GM08714 (cell line): ENCODE measurements around the gene SECISBP2.
"Not testable (repeated sequence)": the region's sequence is repeated elsewhere in the genome, so short reads cannot be mapped to it uniquely, and the experiment has no call there.

Experiments
- H3K4me3 ChIP-seq: fragments of 200-500 bp; sonication (Bioruptor generic); 2 replicates; pipeline ENCODE4 v1.5.1; 2014; ENCODE audit warnings: mild to moderate bottlenecking, low read length, inconsistent platforms
- ZNF274 ChIP-seq: IDR thresholded peaks from 2 replicates; pipeline ENCODE4 v1.6.1; 2012; ENCODE audit warnings: mild to moderate bottlenecking, low read depth, low read length

SECISBP2 gene

GRCh38 chr9:89293014-89293413 lies 25.3 kb upstream of the SECISBP2 start:
- no peak for TF ChIP-seq ZNF274
- no peak overlapping the region for H3K4me3 ChIP-seq

GRCh38 chr9:89295400-89295799 lies 22.9 kb upstream of the SECISBP2 start:
- no peak for TF ChIP-seq ZNF274
- H3K4me3 ChIP-seq = no peak overlapping the region

- not testable (repeated sequence) for H3K4me3 ChIP-seq
Observed at GRCh38 chr9:89301996-89302395, 16.3 kb upstream of the SECISBP2 start.

GRCh38 chr9:89304020-89304833 lies 14.1 kb upstream of the SECISBP2 start:
- no peak overlapping the region for H3K4me3 ChIP-seq
- TF ChIP-seq ZNF274 = no peak

- no peak overlapping the region for H3K4me3 ChIP-seq
- no peak for TF ChIP-seq ZNF274
Observed at GRCh38 chr9:89304834-89305188, 13.5 kb upstream of the SECISBP2 start.

GRCh38 chr9:89305868-89306267 lies 12.4 kb upstream of the SECISBP2 start:
- TF ChIP-seq ZNF274 = no peak
- H3K4me3 ChIP-seq = no peak overlapping the region

- TF ChIP-seq ZNF274 = no peak
- no peak overlapping the region; the same call in 1 of the 2 replicates for H3K4me3 ChIP-seq
Observed at GRCh38 chr9:89309166-89309565, 9.1 kb upstream of the SECISBP2 start.

- no peak for TF ChIP-seq ZNF274
- H3K4me3 ChIP-seq = peak overlapping the region; percentile 97
Observed at GRCh38 chr9:89309608-89310474, 8.5 kb upstream of the SECISBP2 start.

- peak within 1 kb of the TSS; percentile 97 for H3K4me3 ChIP-seq
- no peak for TF ChIP-seq ZNF274
Observed at GRCh38 chr9:89310475-89311345, 7.6 kb upstream of the SECISBP2 start, which contains the start of gene CKS2. CKS2 (plus strand) TSS chr9:89311195; CDS start chr9:89311293, 98 bp downstream.

GRCh38 chr9:89311346-89312221 lies 6.7 kb upstream of the SECISBP2 start:
- TF ChIP-seq ZNF274 = no peak
- peak overlapping the region; percentile 97 for H3K4me3 ChIP-seq

- TF ChIP-seq ZNF274 = no peak
- peak overlapping the region; percentile 97 for H3K4me3 ChIP-seq
Observed at GRCh38 chr9:89312222-89312571, 6.1 kb upstream of the SECISBP2 start.

- no peak for TF ChIP-seq ZNF274
Observed at GRCh38 chr9:89313842-89314241, 4.5 kb upstream of the SECISBP2 start.

GRCh38 chr9:89314955-89315354 lies 3.3 kb upstream of the SECISBP2 start:
- H3K4me3 ChIP-seq = no peak overlapping the region; the same call in 1 of the 2 replicates
- no peak for TF ChIP-seq ZNF274

More at GRCh38 chr9:89313842-89314241, 4.5 kb upstream of the SECISBP2 start:
- peak overlapping the region; percentile 97 for H3K4me3 ChIP-seq
